Activated CD8-positive, alpha-beta memory T cell treated with anti-CD3 and anti-CD28 coated beads for 4 hours (primary cell): ENCODE results near the gene MAPRE3.

Source experiments
- DNase-seq, 2 donors: peaks; one replicate each; pipeline ENCODE4 v3.0.0-alpha.2; 2020; ENCODE audit warnings: low read depth in 2 of 2

The MAPRE3 gene

GRCh38 chr2:26983746-26984145, 13.3 kb downstream of the MAPRE3 start:
- no peak for DNase-seq

GRCh38 chr2:26985807-26986206, 15.4 kb downstream of the MAPRE3 start:
- DNase-seq, result no peak

GRCh38 chr2:26986576-26986975, 16.1 kb downstream of the MAPRE3 start:
- no peak for DNase-seq

GRCh38 chr2:26988058-26988860, 17.8 kb downstream of the MAPRE3 start:
- no peak for DNase-seq

GRCh38 chr2:26989156-26989555, 18.7 kb downstream of the MAPRE3 start:
- DNase-seq, result no peak

- no peak for DNase-seq
These were observed 21.3 kb downstream of the MAPRE3 start for GRCh38 chr2:26991717-26992116.

- no peak for DNase-seq
These were observed 23.3 kb downstream of the MAPRE3 start for GRCh38 chr2:26993768-26994167.

GRCh38 chr2:26994983-26995382, 24.5 kb downstream of the MAPRE3 start:
- no peak for DNase-seq

- no peak for DNase-seq
These were observed 27.0 kb downstream of the MAPRE3 start for GRCh38 chr2:26997394-26997793.

- DNase-seq, result no peak
These were observed 27.9 kb downstream of the MAPRE3 start for GRCh38 chr2:26998323-26998722.

- no peak for DNase-seq
These were observed 29.8 kb downstream of the MAPRE3 start for GRCh38 chr2:27000228-27000627.

- DNase-seq, result no peak
These were observed 30.6 kb downstream of the MAPRE3 start for GRCh38 chr2:27000995-27001394.

- no peak for DNase-seq
These were observed 31.5 kb downstream of the MAPRE3 start for GRCh38 chr2:27001950-27002349.

- no peak for DNase-seq
These were observed 32.6 kb downstream of the MAPRE3 start for GRCh38 chr2:27003007-27003406.

GRCh38 chr2:27003857-27004256, 33.4 kb downstream of the MAPRE3 start:
- DNase-seq, result no peak

- no peak for DNase-seq
These were observed 36.4 kb downstream of the MAPRE3 start for GRCh38 chr2:27006602-27007415.

- DNase-seq, result no peak
These were observed 37.3 kb downstream of the MAPRE3 start for GRCh38 chr2:27007416-27008374.

- DNase-seq, result no peak
These were observed 38.2 kb downstream of the MAPRE3 start for GRCh38 chr2:27008678-27009077.

- DNase-seq, result no peak
These were observed 38.6 kb downstream of the MAPRE3 start for GRCh38 chr2:27009083-27009482.

- no peak for DNase-seq
These were observed 39.3 kb downstream of the MAPRE3 start for GRCh38 chr2:27009716-27010115.

GRCh38 chr2:27010139-27010538, 39.7 kb downstream of the MAPRE3 start:
- no peak for DNase-seq

- no peak for DNase-seq
These were observed 43.3 kb downstream of the MAPRE3 start for GRCh38 chr2:27013738-27014137.
